Retinal pigment epithelial cell (primary cell): ENCODE results near the gene SKIC8.

Experiments used
- DNase-seq: peaks from one replicate; pipeline ENCODE4 v3.0.0-alpha.2; 2010; ENCODE audit warnings: low read depth
- H3K4me3 ChIP-seq: 2 replicates; pipeline ENCODE4 v1.5.1; 2011; ENCODE audit warnings: mild to moderate bottlenecking, low read length, control low read depth, moderate library complexity
- CTCF ChIP-seq: conservative IDR thresholded peaks from 2 replicates; pipeline ENCODE4 v1.5.1; 2011; ENCODE audit warnings: low read depth, low read length, control low read depth, inconsistent platforms

Gene SKIC8

DNA sequence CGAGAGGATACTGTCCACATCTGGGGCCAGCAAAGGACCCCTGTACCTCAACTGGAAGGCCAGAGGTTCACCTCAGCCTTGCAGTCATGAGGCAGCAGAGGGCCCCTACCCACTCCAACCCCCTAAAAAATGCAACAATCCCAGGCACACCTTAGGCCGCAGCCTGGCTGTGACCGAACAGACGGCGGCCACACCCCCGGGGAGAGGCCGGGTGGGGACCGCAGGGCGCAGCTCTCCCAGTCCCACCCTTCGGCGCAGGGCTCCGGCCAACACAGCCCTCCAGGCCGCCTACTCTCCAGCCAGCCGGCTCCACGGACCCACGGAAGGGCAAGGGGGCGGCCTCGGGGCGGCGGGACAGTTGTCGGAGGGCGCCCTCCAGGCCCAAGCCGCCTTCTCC is 35.5 kb downstream of the SKIC8 start:
- no peak for TF ChIP-seq CTCF
- H3K4me3 ChIP-seq: no peak overlapping the region

GRCh38 chr15:78263351-78263781 is 36.0 kb downstream of the SKIC8 start:
- TF ChIP-seq CTCF: no peak

More for the DNA sequence above, 35.5 kb downstream of the SKIC8 start:
- no peak for DNase-seq

DNA sequence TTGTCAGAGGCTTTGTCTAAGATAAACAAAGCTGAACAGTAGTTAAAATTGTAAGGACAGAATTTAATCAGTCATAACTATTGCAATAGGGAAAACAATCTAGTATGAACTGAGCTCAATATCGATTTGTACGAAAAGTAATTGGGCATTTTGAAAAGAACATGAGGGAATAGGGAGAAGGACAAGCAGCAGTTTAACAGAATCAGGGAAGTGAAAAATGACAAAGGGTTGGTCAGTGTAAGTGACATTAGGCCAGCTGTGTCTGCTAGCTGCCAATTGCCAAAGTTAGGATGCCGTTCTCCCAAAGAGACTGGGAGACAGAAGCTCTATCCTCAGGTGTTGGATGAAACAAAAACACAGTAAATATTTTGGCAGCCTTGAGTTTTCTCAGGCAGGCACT is 38.3 kb downstream of the SKIC8 start:
- no peak overlapping the region for H3K4me3 ChIP-seq
- DNase-seq: no peak
- TF ChIP-seq CTCF: no peak

More at GRCh38 chr15:78263351-78263781, 36.0 kb downstream of the SKIC8 start:
- no peak overlapping the region for H3K4me3 ChIP-seq
- no peak for DNase-seq

- TF ChIP-seq CTCF: no peak
- H3K4me3 ChIP-seq: no peak overlapping the region
- DNase-seq: no peak
These were observed 38.9 kb downstream of the SKIC8 start for GRCh38 chr15:78260489-78260888.

DNA sequence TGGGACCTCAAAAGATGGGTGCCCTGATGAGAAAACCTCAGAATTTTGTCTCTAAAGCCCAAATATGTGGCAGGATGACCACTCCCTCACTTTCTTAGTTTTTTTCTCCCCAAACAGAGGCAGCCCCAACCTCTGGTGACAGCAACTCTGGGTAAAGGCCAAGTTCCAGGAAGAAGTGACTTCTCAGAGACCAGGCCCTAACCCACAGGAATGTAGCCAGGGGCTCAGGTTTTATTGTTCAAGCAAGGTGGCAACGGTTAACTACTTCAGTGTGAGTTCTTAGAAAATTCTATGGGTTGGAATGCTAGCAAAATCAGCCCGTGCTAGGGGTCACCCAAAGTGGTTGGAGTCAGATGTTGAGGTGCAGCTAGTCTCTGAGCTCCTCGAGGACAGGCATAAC is 40.2 kb downstream of the SKIC8 start:
- no peak for DNase-seq
- no peak overlapping the region for H3K4me3 ChIP-seq
- no peak for TF ChIP-seq CTCF

GRCh38 chr15:78257681-78258080 is 41.7 kb downstream of the SKIC8 start:
- H3K4me3 ChIP-seq: no peak overlapping the region
- no peak for DNase-seq
- no peak for TF ChIP-seq CTCF

GRCh38 chr15:78256044-78256437 is 43.4 kb downstream of the SKIC8 start:
- no peak for TF ChIP-seq CTCF
- no peak overlapping the region for H3K4me3 ChIP-seq
- no peak for DNase-seq
